Retinal pigment epithelial cell (primary cell): ENCODE measurements around the gene HSPA8.
"Not testable (repeated sequence)": the region's sequence is repeated elsewhere in the genome, so short reads cannot be mapped to it uniquely, and the experiment has no call there.

ENCODE experiments used
- DNase-seq: peaks from one replicate; pipeline ENCODE4 v3.0.0-alpha.2; 2010; ENCODE audit warnings: low read depth
- H3K4me3 ChIP-seq: 2 replicates; pipeline ENCODE4 v1.5.1; 2011; ENCODE audit warnings: mild to moderate bottlenecking, low read length, control low read depth, moderate library complexity
- CTCF ChIP-seq: conservative IDR thresholded peaks from 2 replicates; pipeline ENCODE4 v1.5.1; 2011; ENCODE audit warnings: low read depth, low read length, control low read depth, inconsistent platforms

The HSPA8 gene

DNA sequence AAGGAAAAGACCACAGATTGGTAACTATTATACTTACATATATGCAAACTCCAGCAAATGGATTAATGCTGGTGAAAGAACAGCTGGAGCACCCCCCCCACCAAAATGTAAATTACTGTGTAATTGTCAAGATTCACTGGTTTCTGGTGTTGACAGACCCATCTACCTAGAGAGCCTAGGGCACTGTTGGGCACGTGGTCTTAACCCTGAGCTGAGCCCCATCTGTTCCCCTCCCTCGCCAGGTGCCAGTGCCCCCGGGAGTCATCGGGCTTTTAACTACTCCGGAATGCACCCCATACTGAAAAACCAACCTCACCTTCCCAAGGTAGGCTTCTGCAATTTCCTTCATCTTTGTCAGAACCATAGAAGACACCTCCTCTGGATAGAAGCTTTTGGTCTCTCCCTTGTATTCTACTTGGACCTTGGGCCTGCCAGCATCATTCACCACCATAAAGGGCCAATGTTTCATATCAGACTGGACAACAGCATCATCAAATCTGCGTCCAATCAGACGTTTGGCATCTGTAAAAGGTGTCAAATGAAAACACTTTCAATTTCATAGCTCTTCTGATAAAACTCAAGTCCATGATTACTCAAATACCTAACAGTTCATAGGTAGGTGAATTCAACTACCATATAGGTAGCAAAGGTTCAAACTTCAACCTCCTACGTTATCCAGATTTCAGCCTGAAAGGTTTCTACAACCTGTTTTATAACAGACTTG lies 1.5 kb downstream of the HSPA8 start:
- TF ChIP-seq CTCF, result no peak
- peak overlapping the region; percentile 99 for H3K4me3 ChIP-seq
- no peak for DNase-seq

- not testable (repeated sequence) for DNase-seq
- H3K4me3 ChIP-seq, result peak overlapping the region; percentile 99
These were observed 2.7 kb downstream of the HSPA8 start for GRCh38 chr11:123059041-123059920.

DNA sequence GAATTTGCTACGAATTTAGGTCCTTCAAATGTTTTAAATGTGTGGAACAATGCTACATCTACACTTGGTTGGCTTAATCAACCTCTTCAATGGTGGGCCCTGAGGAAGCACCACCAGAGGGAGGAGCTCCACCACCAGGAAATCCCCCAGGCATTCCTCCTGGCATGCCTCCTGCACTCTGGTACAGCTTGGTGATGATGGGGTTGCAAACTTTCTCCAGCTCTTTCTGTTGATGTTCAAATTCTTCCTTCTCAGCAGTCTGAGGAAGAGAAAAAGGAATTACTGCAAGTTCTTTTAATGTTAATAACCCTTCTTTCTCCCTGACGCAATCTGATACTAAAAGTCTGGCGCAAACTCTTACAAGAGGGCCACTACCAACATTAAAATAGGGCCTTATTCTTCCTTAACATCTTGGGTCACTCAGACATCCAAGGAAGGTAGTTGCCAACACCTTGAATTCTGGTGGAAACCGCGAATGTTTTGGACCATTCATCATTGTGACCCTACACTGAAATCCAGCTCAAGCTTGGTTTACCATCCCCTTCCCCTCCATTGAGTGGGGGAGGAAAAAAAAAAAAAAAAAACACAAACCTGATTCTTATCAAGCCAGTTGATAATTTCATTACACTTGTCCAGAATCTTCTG lies 4.2 kb downstream of the HSPA8 start:
- no peak for DNase-seq
- no peak for TF ChIP-seq CTCF
- H3K4me3 ChIP-seq, result peak overlapping the region; percentile 99

DNA sequence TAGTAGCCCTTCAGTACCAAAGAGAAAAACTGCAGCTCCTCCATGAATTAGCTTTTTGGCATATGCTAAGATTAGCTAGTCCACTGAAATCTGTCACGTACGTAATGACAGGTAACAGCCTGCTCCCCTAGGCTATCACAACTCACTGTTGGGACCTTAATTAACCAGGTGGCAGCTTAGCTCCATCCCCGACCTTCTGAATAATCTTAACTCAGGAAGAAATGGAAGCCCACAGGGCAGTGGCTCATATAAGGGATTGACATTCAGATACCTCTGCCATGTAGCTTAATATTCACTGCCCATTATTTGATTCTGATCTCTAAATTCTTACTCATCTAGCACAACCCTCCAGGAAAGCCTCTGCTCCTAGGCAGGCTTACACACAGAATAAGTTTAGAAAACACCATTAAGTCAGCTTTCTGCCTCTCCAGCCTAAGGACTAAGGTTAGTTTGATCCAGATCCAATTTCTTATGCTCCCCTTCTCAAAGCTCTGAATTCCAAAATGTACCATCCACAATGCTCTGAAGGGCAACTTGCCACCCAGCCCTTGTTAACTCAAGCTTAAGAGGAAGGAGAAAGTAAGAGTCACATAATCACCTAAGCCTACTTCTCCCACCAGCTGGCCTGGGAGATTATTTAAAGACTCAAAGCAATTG lies 5.0 kb downstream of the HSPA8 start:
- no peak for TF ChIP-seq CTCF
- no peak for DNase-seq
- peak overlapping the region; percentile 3 for H3K4me3 ChIP-seq

DNA sequence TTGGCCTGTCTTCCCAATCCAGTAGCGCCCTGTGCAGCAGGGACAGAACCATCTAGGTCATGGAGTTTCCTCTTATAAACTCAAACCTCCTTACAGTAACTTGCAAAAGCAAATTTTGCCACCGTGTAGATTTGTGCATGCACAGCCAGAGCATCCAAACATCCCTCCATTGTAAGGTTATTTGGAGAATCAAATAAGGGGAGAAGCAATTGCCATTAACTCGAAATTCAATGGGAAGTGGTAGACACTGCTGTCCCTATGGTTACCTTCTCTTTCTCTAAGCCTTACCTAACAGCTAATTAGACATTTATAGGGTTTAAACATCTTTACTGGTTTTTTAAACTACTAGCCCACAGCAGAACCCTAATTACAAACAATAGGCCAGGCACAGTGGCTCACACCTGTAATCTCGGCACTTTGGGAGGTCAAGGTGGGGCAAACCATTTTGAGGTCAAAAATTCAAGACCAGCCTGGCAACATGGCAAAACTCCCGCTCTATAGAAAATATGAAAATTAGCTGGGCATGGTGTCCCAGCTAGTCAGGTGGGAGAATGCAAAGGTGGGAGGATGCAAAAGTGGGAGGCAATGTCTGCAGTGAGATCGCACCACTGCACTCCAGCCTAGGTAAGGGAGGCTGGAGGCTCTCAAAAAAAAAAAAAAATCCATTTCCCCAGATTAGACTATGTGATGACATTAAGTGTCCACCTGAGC lies 6.6 kb downstream of the HSPA8 start:
- H3K4me3 ChIP-seq, result no peak overlapping the region
- no peak for TF ChIP-seq CTCF
- DNase-seq, result no peak

DNA sequence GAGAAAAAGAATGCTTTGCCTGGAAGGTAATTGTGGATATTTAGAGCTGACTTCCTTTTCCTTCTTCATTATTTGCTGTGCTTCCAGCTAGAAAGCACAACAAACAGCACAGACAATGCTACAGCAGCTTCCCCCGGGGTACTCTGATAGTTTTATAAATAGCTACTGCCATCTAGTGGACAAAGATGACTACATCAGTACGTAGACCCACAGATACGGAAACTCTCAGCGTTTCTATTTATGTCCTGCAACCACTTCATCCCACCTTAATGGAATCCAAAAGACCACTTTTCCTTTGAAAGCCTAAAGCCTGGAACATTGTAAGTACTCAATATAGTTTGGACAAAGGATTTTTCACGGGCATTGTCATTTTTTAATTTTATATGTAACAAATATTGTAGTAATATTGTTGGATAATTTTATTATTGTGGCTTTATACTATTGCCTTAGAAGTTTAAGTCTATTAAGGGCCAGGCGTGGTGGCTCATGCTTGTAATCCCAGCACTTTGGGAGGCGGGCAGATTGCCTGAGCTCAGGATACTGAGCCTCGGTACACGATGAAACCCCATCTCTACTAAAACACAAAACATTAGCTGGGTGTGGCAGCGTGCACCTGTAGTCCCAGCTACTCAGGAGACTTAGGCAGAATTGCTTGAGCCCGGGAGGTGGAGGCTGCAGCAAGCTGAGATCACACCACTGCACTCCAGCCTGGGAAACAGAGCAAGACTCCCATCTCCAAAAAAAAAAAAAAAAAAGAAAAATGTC lies 7.5 kb downstream of the HSPA8 start:
- DNase-seq, result no peak
- no peak overlapping the region for H3K4me3 ChIP-seq
- peak; percentile 67 for TF ChIP-seq CTCF
